HG03439 (cell line): ENCODE data around the gene CCDC183.
"Not testable (repeated sequence)": the region's sequence is repeated elsewhere in the genome, so short reads cannot be mapped to it uniquely, and the experiment has no call there.

Experiments used
- ATAC-seq: cut with Tn5 transposase; IDR thresholded peaks from one replicate; pipeline ENCODE4 v1.9.1; 2021; ENCODE audit warnings: mild to moderate bottlenecking, moderate library complexity; ENCODE audit not compliant: unreplicated experiment

The CCDC183 gene

GRCh38 chr9:136784249-136784996 is 11.7 kb upstream of the CCDC183 start:
- no peak for ATAC-seq

GRCh38 chr9:136784997-136785361 is 11.2 kb upstream of the CCDC183 start:
- no peak for ATAC-seq

- not testable (repeated sequence) for ATAC-seq
These were observed 10.4 kb upstream of the CCDC183 start for GRCh38 chr9:136785565-136786355.

GRCh38 chr9:136786451-136786850 is 9.7 kb upstream of the CCDC183 start:
- ATAC-seq, result no peak

- ATAC-seq, result not testable (repeated sequence)
These were observed 9.2 kb upstream of the CCDC183 start for GRCh38 chr9:136786983-136787382.

- no peak for ATAC-seq
These were observed 8.3 kb upstream of the CCDC183 start for GRCh38 chr9:136787690-136788400.

GRCh38 chr9:136788644-136789522 is 7.3 kb upstream of the CCDC183 start:
- not testable (repeated sequence) for ATAC-seq

GRCh38 chr9:136789523-136789937 is 6.6 kb upstream of the CCDC183 start:
- no peak for ATAC-seq

GRCh38 chr9:136790640-136791515 is 5.3 kb upstream of the CCDC183 start, which contains the start of gene TMEM141:
Gene TMEM141, plus strand, starts transcription at chr9:136791344. Its CDS starts 27 bp downstream, at chr9:136791371.
- ATAC-seq, result peak; percentile 82

GRCh38 chr9:136791516-136792276 is 4.4 kb upstream of the CCDC183 start:
- peak; percentile 19 for ATAC-seq

- ATAC-seq, result no peak
These were observed 3.6 kb upstream of the CCDC183 start for GRCh38 chr9:136792321-136793085.

GRCh38 chr9:136793086-136793946 is 2.8 kb upstream of the CCDC183 start:
- no peak for ATAC-seq

- ATAC-seq, result no peak
These were observed 1.7 kb upstream of the CCDC183 start for GRCh38 chr9:136794281-136794999.

- no peak for ATAC-seq
These were observed 1.2 kb upstream of the CCDC183 start for GRCh38 chr9:136795000-136795348.

GRCh38 chr9:136796775-136797347 is 723 bp downstream of the CCDC183 start:
- ATAC-seq, result not testable (repeated sequence)

GRCh38 chr9:136798708-136799078 is 2.6 kb downstream of the CCDC183 start:
- ATAC-seq, result no peak
